H4 (cell line): ENCODE data around the gene UNC79. TPM values are rescaled to one million over a fixed set of nuclear protein-coding genes. Genes with fewer than 3 reads are reported as not detected.
"Not testable (repeated sequence)": the region's sequence is repeated elsewhere in the genome, so short reads cannot be mapped to it uniquely, and the experiment has no call there.

Experiments used
- DNase-seq: peaks from one replicate; pipeline ENCODE4 v3.0.0-alpha.2; 2015; ENCODE audit warnings: low spot score
- total RNA-seq: library from RNA; depleted of rRNA; stranded (reverse); fragments of >200 nt; shearing (Covaris generic); gene quantifications from 2 replicates; pipeline ENCODE4 v1.2.3, GENCODE V29; 2014

UNC79 gene
- total RNA-seq, 1 experiment from 2014 or later, result 0.06 TPM

GRCh38 chr14:93493622-93494021, 62.9 kb downstream of the UNC79 start:
- not testable (repeated sequence) for DNase-seq

- DNase-seq, result no peak
Observed at GRCh38 chr14:93496856-93497741, 66.4 kb downstream of the UNC79 start.

DNA sequence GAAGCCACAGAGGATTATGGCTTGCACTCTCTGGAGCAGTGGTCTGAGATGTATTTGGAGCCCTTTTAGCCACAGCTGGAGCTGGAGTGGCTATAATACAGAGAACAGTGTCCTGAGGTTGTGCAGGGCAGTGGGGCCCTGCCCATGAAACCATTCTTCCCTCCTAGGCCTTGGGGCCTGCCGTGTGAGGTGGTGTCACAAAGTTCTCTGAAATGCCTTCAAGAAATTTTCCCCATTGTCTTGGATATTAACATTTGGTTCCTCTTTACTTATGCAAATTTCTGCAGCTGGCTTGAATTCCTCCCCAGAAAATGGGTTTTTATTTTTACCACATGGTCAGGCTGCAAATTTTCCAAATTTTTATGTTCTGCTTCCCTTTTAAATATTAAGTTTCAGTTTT, 79.3 kb downstream of the UNC79 start:
- no peak for DNase-seq

- no peak for DNase-seq
Observed at GRCh38 chr14:93511001-93511400, 80.3 kb downstream of the UNC79 start.

DNA sequence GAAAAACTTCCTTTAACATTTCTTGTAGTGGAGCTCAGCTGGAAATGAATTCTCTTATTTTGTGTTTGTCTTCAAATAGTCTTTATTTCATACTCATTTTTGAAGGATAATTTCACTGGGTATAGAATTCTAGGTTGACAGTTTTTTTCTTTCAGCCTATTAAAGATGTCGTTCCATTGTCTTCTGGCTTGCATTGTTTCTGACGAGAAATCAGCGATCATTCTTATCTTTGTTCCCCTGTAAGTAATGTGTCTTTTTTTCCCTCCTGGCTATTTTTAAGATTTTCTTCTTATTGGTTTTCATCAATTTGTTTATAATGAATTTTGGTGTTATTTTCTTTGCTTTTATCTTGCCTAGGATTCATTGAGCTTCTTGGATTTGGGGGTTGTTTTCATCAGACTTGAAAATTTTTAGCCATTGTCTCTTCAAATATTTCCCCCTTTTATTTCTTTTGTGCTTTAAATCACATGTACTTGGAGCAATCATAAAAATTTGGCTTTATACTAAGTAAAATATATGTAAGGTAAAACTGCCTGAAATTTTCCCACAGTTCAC, 89.4 kb downstream of the UNC79 start:
- DNase-seq, result no peak

- DNase-seq, result no peak
Observed at GRCh38 chr14:93522221-93522620, 91.5 kb downstream of the UNC79 start.

DNA sequence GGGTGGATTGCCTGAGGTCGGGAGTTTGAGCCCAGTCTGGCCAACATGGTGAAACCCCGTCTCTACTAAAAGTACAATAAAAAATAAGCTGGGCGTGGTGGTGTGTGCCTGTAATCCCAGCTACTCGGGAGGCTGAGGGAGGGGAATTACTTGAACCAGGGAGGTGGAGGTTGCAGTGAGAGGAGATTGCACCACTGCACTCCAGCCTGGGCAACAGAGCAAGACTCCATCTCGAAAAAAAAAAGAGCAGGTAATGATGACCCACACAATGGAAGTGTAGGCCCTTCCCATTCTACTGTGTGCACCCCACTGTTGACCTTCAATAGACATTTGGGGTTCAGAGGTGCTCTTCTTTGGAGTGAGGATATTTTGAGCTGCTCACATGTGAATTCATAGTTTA, 94.5 kb downstream of the UNC79 start:
- DNase-seq, result not testable (repeated sequence)

GRCh38 chr14:93525696-93526451, 95.1 kb downstream of the UNC79 start:
- no peak for DNase-seq

DNA sequence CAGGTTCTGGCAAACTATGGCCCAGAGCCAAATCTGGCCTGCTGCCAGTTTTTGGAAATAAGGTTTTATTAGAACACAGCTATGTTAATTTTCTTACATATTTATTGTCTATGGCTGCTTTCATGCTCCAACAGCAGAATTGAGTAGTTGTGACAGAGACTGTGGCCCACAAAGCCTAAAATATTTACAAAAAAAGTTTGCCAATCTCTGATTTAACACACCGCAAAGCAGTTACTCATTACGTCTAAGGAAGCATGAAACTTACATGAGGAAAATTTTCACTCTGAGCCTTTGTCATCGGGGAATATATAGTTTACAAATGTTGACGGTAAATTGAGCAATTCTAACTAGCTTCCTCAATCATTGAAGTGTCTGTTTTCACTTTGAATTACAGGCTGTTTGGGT, 96.5 kb downstream of the UNC79 start:
- no peak for DNase-seq

DNA sequence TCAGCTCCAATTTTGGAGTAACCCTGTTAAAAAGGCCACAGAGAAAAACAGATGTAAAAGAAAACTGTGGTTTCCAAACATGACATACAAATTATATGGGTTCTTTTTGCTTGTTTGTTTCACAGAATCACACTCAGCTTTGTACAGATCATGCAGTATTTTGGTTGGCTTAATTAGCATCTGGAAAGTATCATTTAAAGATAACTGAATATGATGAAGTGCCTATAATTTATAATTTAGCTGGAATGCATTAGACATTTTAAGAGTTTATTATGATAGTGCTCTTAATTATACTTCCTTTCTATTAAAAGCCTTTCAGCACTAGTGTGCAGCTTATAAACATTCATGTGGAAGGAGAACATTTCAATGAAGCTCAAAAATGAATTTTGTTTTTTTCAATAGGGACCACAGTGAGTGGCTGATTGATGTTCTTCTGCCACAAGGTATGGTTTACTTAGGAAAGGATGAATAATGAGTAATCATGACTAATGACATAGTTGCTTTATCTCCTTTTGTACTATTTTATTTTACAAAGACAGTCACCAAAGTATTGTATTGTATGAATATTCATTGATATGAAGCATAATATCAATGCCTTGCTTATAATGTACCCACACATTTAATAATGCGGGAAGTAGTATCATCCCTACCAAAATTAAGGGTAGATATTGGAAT, 98.3 kb downstream of the UNC79 start:
- no peak for DNase-seq

DNA sequence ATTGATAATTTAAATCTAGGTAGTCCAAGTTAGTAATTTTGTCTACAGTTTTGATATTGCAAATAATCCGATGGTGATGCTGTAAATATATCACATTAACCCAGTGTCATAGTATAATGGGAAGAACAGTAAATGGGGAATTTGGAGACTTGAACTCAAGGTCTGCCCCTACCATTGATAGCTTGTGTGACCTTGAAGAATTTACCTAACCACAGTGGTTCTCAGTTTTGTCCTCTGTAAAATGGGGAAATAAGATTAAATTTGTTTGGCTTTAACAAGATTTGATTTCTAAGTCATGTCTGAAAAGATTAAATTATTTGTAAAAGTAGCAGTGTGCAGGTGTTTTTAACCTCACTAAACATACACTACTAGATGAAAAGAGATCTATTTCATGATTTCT, 100.9 kb downstream of the UNC79 start:
- no peak for DNase-seq

DNA sequence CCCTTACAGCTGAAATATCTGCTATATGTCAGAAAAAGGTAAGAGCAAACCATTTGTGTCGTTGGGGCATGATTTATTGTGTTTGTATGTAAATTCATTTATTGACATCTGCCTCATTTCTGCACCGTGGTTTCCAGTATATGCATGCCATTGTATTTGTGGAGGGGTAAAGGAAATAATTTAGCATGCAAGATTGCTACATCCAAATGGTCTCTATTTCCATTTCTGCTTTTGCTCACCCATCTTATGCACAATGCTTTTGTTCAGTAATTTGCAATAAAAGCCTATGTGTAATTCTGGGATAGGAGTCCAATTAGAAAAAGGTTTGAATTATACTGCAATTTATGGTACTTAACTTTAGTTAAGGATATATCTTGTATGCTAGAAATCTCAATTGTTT, 101.8 kb downstream of the UNC79 start:
- DNase-seq, result no peak

GRCh38 chr14:93533437-93533836, 102.7 kb downstream of the UNC79 start:
- DNase-seq, result no peak

DNA sequence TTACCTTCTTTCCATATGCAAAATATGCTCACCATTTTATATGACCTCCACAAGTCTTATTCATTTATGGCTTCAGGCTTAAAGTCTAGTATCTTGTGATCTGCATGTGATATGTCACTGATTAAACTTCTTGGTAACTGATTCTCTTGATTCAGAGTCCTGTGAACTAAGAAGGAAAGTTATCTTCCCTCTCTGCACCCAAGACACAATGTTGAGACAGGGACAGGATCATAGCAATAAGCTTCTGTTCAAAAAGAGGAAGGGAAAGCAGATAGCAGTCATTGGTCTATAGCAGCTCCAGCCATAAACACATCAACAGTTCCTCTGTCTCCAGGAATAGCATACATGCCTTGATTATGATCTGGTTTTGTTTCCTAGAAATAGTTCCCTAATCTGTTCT, 103.1 kb downstream of the UNC79 start:
- DNase-seq, result no peak

DNA sequence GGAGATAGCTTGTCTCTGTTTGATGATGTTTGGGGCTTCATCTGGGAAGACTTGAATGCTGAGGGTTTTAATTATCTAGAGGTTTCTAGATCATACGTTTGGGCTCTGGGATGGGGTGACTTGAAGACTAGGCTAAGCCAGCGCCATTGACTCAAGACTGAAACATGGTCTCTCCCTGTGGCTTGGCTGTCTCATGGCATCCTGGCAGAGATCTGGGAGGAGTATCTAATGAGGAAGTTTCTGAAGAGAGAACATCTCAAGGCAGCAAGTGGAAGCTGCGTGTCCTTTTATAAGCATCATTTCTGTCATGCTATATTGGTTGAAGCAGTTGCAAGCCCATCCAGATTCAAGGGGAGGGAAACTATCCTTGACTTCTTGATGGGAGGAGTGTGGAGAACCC, 104.8 kb downstream of the UNC79 start:
- DNase-seq, result no peak

DNA sequence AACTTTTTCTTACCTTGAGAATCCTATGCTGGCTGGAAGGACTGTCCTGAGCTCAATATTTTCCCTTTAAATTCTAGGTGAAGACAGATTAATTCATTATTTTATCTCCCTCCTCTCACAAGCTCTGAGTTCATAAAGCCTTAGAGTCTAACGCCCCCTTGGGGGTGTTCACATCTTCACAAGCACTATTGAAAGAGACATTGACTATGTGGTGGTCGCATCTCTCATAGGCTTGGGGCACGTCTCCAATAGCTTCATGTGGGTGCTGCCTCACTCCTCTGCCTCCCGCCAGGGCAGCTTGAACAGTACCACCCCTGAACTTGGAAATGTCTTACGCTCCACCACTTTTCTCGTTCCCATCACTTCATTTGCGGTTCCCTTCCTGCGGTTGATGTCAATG, 106.2 kb downstream of the UNC79 start:
- DNase-seq, result no peak

DNA sequence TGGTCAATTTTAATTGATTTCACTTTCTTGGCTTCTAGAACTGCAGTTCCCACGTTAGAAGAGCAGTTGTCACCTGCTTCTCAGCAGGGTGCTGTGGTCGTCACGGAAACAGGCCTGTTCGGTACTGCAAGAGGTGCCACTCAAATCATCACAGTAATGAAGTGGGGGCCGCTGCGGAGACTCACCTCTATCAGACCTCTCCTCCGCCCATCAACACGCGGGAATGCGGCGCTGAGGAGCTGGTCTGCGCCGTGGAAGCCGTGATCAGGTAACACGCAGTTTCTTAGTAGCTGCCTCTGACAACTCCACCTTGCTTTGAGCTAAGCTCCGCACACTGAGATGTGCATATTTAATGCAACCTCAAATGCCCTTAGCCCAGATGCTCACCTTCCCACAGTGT, 107.2 kb downstream of the UNC79 start:
- no peak for DNase-seq

GRCh38 chr14:93538413-93538812, 107.7 kb downstream of the UNC79 start:
- DNase-seq, result no peak

DNA sequence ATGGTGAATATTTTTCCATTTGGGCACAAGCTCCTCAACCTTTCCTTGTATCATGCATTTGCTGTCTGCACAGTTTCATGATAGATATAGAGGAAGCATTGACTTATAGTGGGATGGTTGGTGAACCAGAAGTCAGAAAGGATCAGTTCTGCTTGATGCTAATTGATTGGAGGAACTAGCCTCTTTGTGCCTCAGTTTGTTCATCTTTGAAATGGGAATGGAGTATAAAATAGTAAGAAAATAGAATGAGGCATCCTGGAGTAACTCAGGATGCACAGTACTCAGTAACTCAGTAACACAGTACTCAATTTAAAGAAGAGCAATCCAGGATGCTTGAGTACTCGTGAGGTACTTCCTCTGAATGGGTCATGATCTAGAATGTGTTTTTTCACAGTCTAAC, 109.5 kb downstream of the UNC79 start:
- no peak for DNase-seq

- peak; percentile 10 for DNase-seq
Observed at GRCh38 chr14:93543766-93544165, 113.0 kb downstream of the UNC79 start.

DNA sequence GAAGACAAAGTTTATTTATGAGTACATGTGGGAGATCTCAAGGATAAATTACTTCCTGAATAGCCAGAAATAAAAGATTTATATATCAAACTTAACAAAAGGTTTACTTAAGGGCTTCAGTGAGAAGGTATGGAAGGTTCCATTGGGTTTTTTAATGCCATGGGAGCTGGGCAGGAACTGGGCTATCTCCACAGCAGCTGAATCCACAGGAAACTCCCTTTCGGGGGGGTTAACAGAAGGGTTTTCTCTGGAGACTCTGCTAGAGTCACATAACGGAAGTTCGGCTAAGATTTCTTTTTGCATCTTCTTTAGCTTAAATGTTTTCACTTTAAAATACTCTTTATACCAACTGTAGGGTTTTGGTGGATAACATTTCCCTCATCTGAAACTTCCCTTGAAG, 113.5 kb downstream of the UNC79 start:
- DNase-seq, result no peak

GRCh38 chr14:93546642-93547041, 115.9 kb downstream of the UNC79 start:
- no peak for DNase-seq
